HepG2 (cell line): ENCODE measurements around the gene SNX30. TPM values are rescaled to one million over a fixed set of nuclear protein-coding genes. Genes with fewer than 3 reads are reported as not detected.
A peak's percentile ranks its signal among the peaks of the same experiment; 100 is the strongest.

Experiments
- ATAC-seq: fragments of 200-7000 bp; cut with Tn5 transposase; 3 replicates; pipeline ENCODE4 v1.9.1; 2020; ENCODE audit warnings: mild to moderate bottlenecking, moderate library complexity
- BruUV-seq: library from RNA; stranded (reverse); fragments of 400-500 nt; replicated peaks from 2 replicates; lab custom pipeline; 2021; lab: Mats Ljungman, UMichigan
- CTCF ChIA-PET: fragments of 300-600 bp; formaldehyde crosslinking; extraction: SDS; loops from one replicate; lab custom pipeline; 2021; ENCODE audit warnings: low total read pairs, inconsistent platforms, low intra/inter-chr PET ratio; lab: Yijun Ruan, JAX
- POLR2A ChIA-PET: fragments of 350-600 bp; sonication (Branson Sonifier 250); formaldehyde crosslinking; loops from one replicate; lab custom pipeline; 2020; ENCODE audit warnings: antibody characterized with exemption, inconsistent platforms; lab: Yijun Ruan, JAX
- DNase-seq: peaks from one replicate; pipeline ENCODE4 v3.0.0-alpha.2; 2015; ENCODE audit warnings: low spot score
- FAIRE-seq: peaks from 3 replicates; lab custom pipeline; 2011; peaks lifted over from hg19 to GRCh38; lab: Jason Lieb, UNC
- H2AFZ ChIP-seq: one replicate; pipeline ENCODE4 v1.6.1; 2011; ENCODE audit warnings: low read length, inconsistent platforms
- H3K27ac ChIP-seq: fragments of 300-600 bp; 3 replicates; pipeline ENCODE4 v1.8.0; 2011; ENCODE audit warnings: mixed run types, mild to moderate bottlenecking, mixed read lengths, low read length, inconsistent platforms; ENCODE audit not compliant: insufficient read depth; ENCODE audit errors: extremely low read length
- H3K27me3 ChIP-seq, 2 experiments: fragments of 200-600 bp in 1 of 2; 2 replicates in 1 of 2; 3 replicates in 1 of 2; pipeline versions ENCODE4 v1.6.0 to v1.8.0; 2011; ENCODE audit warnings: low read length in 2 of 2, mild to moderate bottlenecking in 2 of 2, moderate library complexity in 2 of 2, inconsistent platforms in 1 of 2; ENCODE audit not compliant: insufficient read depth in 2 of 2, control insufficient read depth in 1 of 2
- H3K36me3 ChIP-seq, 2 experiments: fragments of 200-600 bp in 1 of 2; replicated peaks in 1 of 2; 2 replicates in 1 of 2; 3 replicates in 1 of 2; pipeline versions ENCODE4 v1.5.1 to v1.8.0; 2011; ENCODE audit warnings: low read length in 2 of 2, inconsistent platforms in 1 of 2; ENCODE audit not compliant: insufficient read depth in 2 of 2, control insufficient read depth in 1 of 2
- H3K4me1 ChIP-seq: 2 replicates; pipeline ENCODE4 v1.5.1; 2012; ENCODE audit warnings: low read length, inconsistent platforms; ENCODE audit not compliant: insufficient read depth
- H3K4me2 ChIP-seq: 2 replicates; pipeline ENCODE4 v1.6.0; 2011; ENCODE audit warnings: low read depth, low read length, inconsistent platforms
- H3K4me3 ChIP-seq, 3 experiments: fragments of 200-600 bp in 1 of 3; sonication (generic), shearing (Covaris generic) in 1 of 3; replicated peaks in 1 of 3; 2 replicates each; pipeline ENCODE4 v1.5.1; 2011 to 2016; ENCODE audit warnings: low read length in 3 of 3, inconsistent platforms in 2 of 3, low read depth in 2 of 3, mild to moderate bottlenecking in 2 of 3, control low read depth in 1 of 3, mixed read lengths in 1 of 3; ENCODE audit not compliant: insufficient read depth in 1 of 3
- H3K79me2 ChIP-seq: one replicate; pipeline ENCODE4 v1.6.1; 2011; ENCODE audit warnings: low read length, inconsistent platforms; ENCODE audit not compliant: insufficient read depth
- H3K9ac ChIP-seq: 2 replicates; pipeline ENCODE4 v1.6.0; 2011; ENCODE audit warnings: mild to moderate bottlenecking, low read depth, low read length, inconsistent platforms; ENCODE audit not compliant: insufficient read depth
- H3K9me3 ChIP-seq: 2 replicates; pipeline ENCODE4 v1.5.1; 2012; ENCODE audit warnings: mild to moderate bottlenecking, low read length
- H4K20me1 ChIP-seq: 2 replicates; pipeline ENCODE4 v1.6.0; 2011; ENCODE audit warnings: inconsistent platforms, mild to moderate bottlenecking, low read length, moderate library complexity; ENCODE audit not compliant: insufficient read depth
- CTCF ChIP-seq: sonication (generic); formaldehyde crosslinking; IDR thresholded peaks from 2 replicates; pipeline ENCODE4 v1.5.0; 2020; ENCODE audit warnings: mild to moderate bottlenecking, missing genetic modification reagents, moderate library complexity
- NCOR1 ChIP-seq: fragments of 200-600 bp; sonication (generic); IDR thresholded peaks from 2 replicates; pipeline ENCODE4 v1.7.0; 2017; ENCODE audit warnings: antibody characterized with exemption, low read length, borderline replicate concordance
- RAD21 ChIP-seq: fragments of 450-650 bp; formaldehyde crosslinking; IDR thresholded peaks from 2 replicates; pipeline ENCODE4 v1.5.0; 2020; ENCODE audit warnings: mild to moderate bottlenecking
- SMC3 ChIP-seq: IDR thresholded peaks from 2 replicates; pipeline ENCODE4 v1.6.1; 2011; ENCODE audit warnings: low read length, improper control_type of control experiment
- SOX6 ChIP-seq, 2 experiments: fragments of 450-650 bp in 1 of 2; sonication (generic) in 1 of 2; formaldehyde crosslinking in 1 of 2; IDR thresholded peaks; 2 replicates each; pipeline versions ENCODE4 v1.4.0 to v1.6.1; 2017 to 2020; ENCODE audit warnings: antibody characterized with exemption in 1 of 2, mild to moderate bottlenecking in 1 of 2, missing genetic modification reagents in 1 of 2
- STAG1 ChIP-seq: sonication (generic); formaldehyde crosslinking; IDR thresholded peaks from 2 replicates; pipeline ENCODE4 v1.4.0; 2020; ENCODE audit warnings: missing genetic modification reagents
- TFAP4 ChIP-seq: sonication (generic); IDR thresholded peaks from 2 replicates; pipeline ENCODE4 v1.6.1; 2016; ENCODE audit warnings: low read depth, borderline replicate concordance
- XRCC5 ChIP-seq: fragments of 200-400 bp; formaldehyde crosslinking; optimal IDR thresholded peaks from 2 replicates; pipeline ENCODE3; 2017; ENCODE audit warnings: mild to moderate bottlenecking, low read length
- ZNF12 ChIP-seq: sonication (generic); formaldehyde crosslinking; IDR thresholded peaks from 2 replicates; pipeline ENCODE4 v1.5.0; 2020; ENCODE audit warnings: missing genetic modification reagents
- ZNF224 ChIP-seq: sonication (generic); formaldehyde crosslinking; IDR thresholded peaks from 2 replicates; pipeline ENCODE4 v1.5.0; 2020; ENCODE audit warnings: mild to moderate bottlenecking, missing genetic modification reagents
- WGBS: methylation state at CpG from one replicate; pipeline ENCODE4 v1.1.6; 2017; ENCODE audit warnings: low lambda C conversion rate; 5-methylcytosine and 5-hydroxymethylcytosine counted together
- in situ Hi-C: cut with HindIII; loops from 2 replicates; pipeline ENCODE4 v1.10.0; 2017; ENCODE audit warnings: low pct_unique_long_range_greater_than_20kb; ENCODE audit not compliant: extremely low pct_ligation_motif_present
- intact Hi-C: fragments of 100-400 bp; cut with micrococcal nuclease; formaldehyde crosslinking; loops from one replicate; pipeline ENCODE4 v1.10.0; 2022; ENCODE audit not compliant: unreplicated experiment
- polyA plus RNA-seq, 8 experiments: library from polyadenylated mRNA; depleted of rRNA in 3 of 8; stranded (reverse) in 7 of 8; unstranded in 1 of 8; fragments of >200 nt; fragmentation: Illumina TruSeq in 4 of 8; extraction: Trizol in 4 of 8; gene quantifications; 2 replicates each; pipeline versions ENCODE4 v1.2.1 to v1.2.3, GENCODE V29; 2011 to 2016; ENCODE audit warnings: low read depth in 4 of 8, missing spikeins in 1 of 8, mixed read lengths in 1 of 8; ENCODE audit not compliant: insufficient read depth in 1 of 8
- total RNA-seq, 5 experiments: library from RNA; depleted of rRNA; stranded (reverse); fragments of >200 nt; fragmentation: Illumina TruSeq; extraction: Trizol; gene quantifications; 2 replicates each; pipeline ENCODE4 v1.2.3, GENCODE V29; 2016; ENCODE audit warnings: low read depth in 1 of 5

SNX30 gene
- total and polyA plus RNA-seq, 2 of the 13 experiments (the other 11 are each of a cell fraction or from before 2014, with no cell fraction given) = 4.4 to 12.4 TPM

- no peak overlapping the region for H3K4me2 ChIP-seq
- in situ Hi-C loops (no loop called here), intact Hi-C loops (no loop called here)
- ATAC-seq (peak; percentile 98), DNase-seq (peak; percentile 67), FAIRE-seq (peak; percentile 78)
- no peaks in the 10 kb centered on the region for H3K27me3 ChIP-seq
- no peak overlapping the region for H2AFZ ChIP-seq
- no peaks in the 10 kb centered on the region for H3K9me3 ChIP-seq
- H3K79me2 ChIP-seq = no peaks in the 10 kb centered on the region
- TF ChIP-seq SMC3 = peak; percentile 57; the same call in 1 of the 2 replicates
- peak; percentile 84 for TF ChIP-seq CTCF (CRISPR knock-in tag)
- TF ChIP-seq TFAP4 = 0 out of 2 replicates have a peak, but pooled peaks have one; percentile 11
- TF ChIP-seq NCOR1 = no peak
- TF ChIP-seq ZNF12 (CRISPR knock-in tag) = no peak
- peak; percentile 80 for TF ChIP-seq STAG1
- TF ChIP-seq SOX6 (IDR thresholded peaks at IDR 0.05) = no peak
- 0 out of 2 replicates have a peak, but pooled peaks have one; percentile 16 for TF ChIP-seq SOX6 (CRISPR knock-in tag; IDR thresholded peaks at IDR 0.05)
- TF ChIP-seq RAD21 (CRISPR knock-in tag) = peak; percentile 60
- TF ChIP-seq XRCC5 = peak; percentile 40
- no peak for TF ChIP-seq ZNF224 (CRISPR knock-in tag)
- 64% methylated on average over 7 of the region's 7 CpGs for WGBS
- no peaks in the 10 kb centered on the region for H4K20me1 ChIP-seq
- ChIA-PET POLR2A (interaction anchor here (1.3 kb wide), 1 partner anchor 69 kb away, joined by 3 read pairs; no protein-coding TSS in a partner anchor), CTCF (interaction anchor here (1.2 to 1.4 kb wide), 2 partner anchors 26 to 83 kb away, joined by 3 to 4 read pairs; no protein-coding TSS in a partner anchor)
- H3K36me3 ChIP-seq = peaks cover 3 to 12% of the 10 kb centered on the region in 2 experiments; a peak in 3 of 5 replicates
- H3K27ac ChIP-seq = no peak overlapping the region
- no peak overlapping the region for H3K4me3 ChIP-seq
- no peak overlapping the region for H3K9ac ChIP-seq
- no TSS peak for BruUV-seq
- H3K4me1 ChIP-seq = peaks cover 8% of the 10 kb centered on the region; the same call in 1 of the 2 replicates
Measured at GRCh38 chr9:112819635-112820496, 69.3 kb downstream of the SNX30 start.
